Prostate gland (tissue), 2 donors: ENCODE measurements around the gene GFRA1. TPM values are rescaled to one million over a fixed set of nuclear protein-coding genes. Genes with fewer than 3 reads are reported as not detected.

Experiments used
- DNase-seq: peaks from one replicate; pipeline ENCODE4 v3.0.0-alpha.2; 2019; ENCODE audit warnings: low spot score
- H3K27ac ChIP-seq, 2 donors: fragments of 200-600 bp; sonication (generic); 2 replicates each; pipeline ENCODE4 v1.5.1; 2017 to 2019
- H3K27me3 ChIP-seq: fragments of 200-600 bp; sonication (generic); replicated peaks from 2 replicates; pipeline ENCODE4 v1.5.1; 2019; ENCODE audit not compliant: insufficient read depth
- H3K36me3 ChIP-seq, 2 donors: fragments of 200-600 bp; sonication (generic); 1 replicate in 1 of 2; 2 replicates in 1 of 2; pipeline versions ENCODE4 v1.5.1 to v1.8.1; 2017 to 2019
- H3K4me1 ChIP-seq: fragments of 200-600 bp; sonication (generic); replicated peaks from 2 replicates; pipeline ENCODE4 v1.5.1; 2019
- H3K4me3 ChIP-seq, 2 donors: fragments of 200-600 bp; sonication (generic); 2 replicates each; pipeline ENCODE4 v1.5.1; 2017 to 2019
- H3K9me3 ChIP-seq: fragments of 200-600 bp; sonication (generic); 2 replicates; pipeline ENCODE4 v1.5.1; 2017
- CTCF ChIP-seq, 4 experiments: fragments of 200-600 bp in 2 of 4; fragments of 450-650 bp in 2 of 4; sonication (generic) in 2 of 4; IDR thresholded peaks; 1 replicate in 3 of 4; 2 replicates in 1 of 4; pipeline ENCODE4 v1.5.1; 2016 to 2019; ENCODE audit warnings: antibody characterized with exemption in 4 of 4, mild to moderate bottlenecking in 2 of 4, moderate library complexity in 2 of 4
- POLR2A ChIP-seq: fragments of 450-650 bp; IDR thresholded peaks from one replicate; pipeline ENCODE4 v1.6.1; 2016; ENCODE audit warnings: antibody characterized with exemption, mild to moderate bottlenecking
- POLR2AphosphoS5 ChIP-seq: sonication (generic); formaldehyde crosslinking; IDR thresholded peaks from one replicate; pipeline ENCODE4 v1.6.1; 2017; ENCODE audit warnings: antibody characterized with exemption
- WGBS: methylation state at CpG from one replicate; pipeline ENCODE4 v1.1.5; 2018; 5-methylcytosine and 5-hydroxymethylcytosine counted together
- intact Hi-C: fragments of 100-400 bp; cut with DNase I; formaldehyde crosslinking; loops from one replicate; pipeline ENCODE4 v1.14.2; 2022
- total RNA-seq, 2 donors: library from RNA; depleted of rRNA; stranded (reverse); fragments of >200 nt; gene quantifications; one replicate each; pipeline ENCODE4 v1.1.0, GENCODE V29; 2016

GFRA1 gene
- total RNA-seq, 2 donors from 2014 or later, result 5.1 to 14.5 TPM

GRCh38 chr10:116197946-116198675 lies 74.9 kb downstream of the GFRA1 start:
- Histone ChIP-seq H3K36me3 (no peaks in the 10 kb centered on the region), H3K4me3 (no peak overlapping the region), H3K4me1 (no peaks in the 10 kb centered on the region), H3K9me3 (no peaks in the 10 kb centered on the region), H3K27ac (no peak overlapping the region), H3K27me3 (no peaks in the 10 kb centered on the region)
- whole genome bisulfite sequencing, result 50% methylated on average over 12 of the region's 12 CpGs
- no peak for DNase-seq
- intact Hi-C loops, result no loop called here
- TF ChIP-seq POLR2AphosphoS5 (no peak), CTCF (IDR thresholded peaks at IDR 0.05) (no peak), POLR2A (no peak)

- intact Hi-C loops, result no loop called here
- Histone ChIP-seq H3K27me3 (no peaks in the 10 kb centered on the region), H3K36me3 (no peaks in the 10 kb centered on the region), H3K4me1 (no peaks in the 10 kb centered on the region), H3K9me3 (no peaks in the 10 kb centered on the region), H3K4me3 (no peak overlapping the region), H3K27ac (no peak overlapping the region)
- WGBS, result 96% methylated on average over 4 of the region's 4 CpGs
- DNase-seq, result no peak
- TF ChIP-seq POLR2A (no peak), CTCF (IDR thresholded peaks at IDR 0.05) (no peak), POLR2AphosphoS5 (no peak)
These were observed 77.4 kb downstream of the GFRA1 start for GRCh38 chr10:116195583-116195982.

- H3K27ac ChIP-seq, result no peak overlapping the region
- no peaks in the 10 kb centered on the region for H3K36me3 ChIP-seq
- no peaks in the 10 kb centered on the region for H3K9me3 ChIP-seq
- H3K4me3 ChIP-seq, result no peak overlapping the region
- intact Hi-C loops, result no loop called here
- TF ChIP-seq POLR2A (no peak), CTCF (IDR thresholded peaks at IDR 0.05) (no peak), POLR2AphosphoS5 (no peak)
- H3K27me3 ChIP-seq, result no peaks in the 10 kb centered on the region
- no peaks in the 10 kb centered on the region for H3K4me1 ChIP-seq
- DNase-seq, result no peak
- WGBS, result 91% methylated on average over 2 of the region's 2 CpGs
These were observed 78.0 kb downstream of the GFRA1 start for GRCh38 chr10:116195039-116195438.

GRCh38 chr10:116194061-116194460 lies 78.9 kb downstream of the GFRA1 start:
- 95% methylated on average over 1 of the region's 1 CpG for WGBS
- no peak for DNase-seq
- no peak for TF ChIP-seq CTCF (IDR thresholded peaks at IDR 0.05)
- TF ChIP-seq POLR2A, result no peak
- intact Hi-C loops, result no loop called here
- H3K27me3 ChIP-seq, result no peaks in the 10 kb centered on the region
- H3K27ac ChIP-seq, result no peak overlapping the region
- H3K4me3 ChIP-seq, result no peak overlapping the region
- no peaks in the 10 kb centered on the region for H3K9me3 ChIP-seq
- no peaks in the 10 kb centered on the region for H3K36me3 ChIP-seq
- no peaks in the 10 kb centered on the region for H3K4me1 ChIP-seq

- Histone ChIP-seq H3K9me3 (no peaks in the 10 kb centered on the region), H3K27ac (no peak overlapping the region), H3K4me1 (no peaks in the 10 kb centered on the region), H3K4me3 (no peak overlapping the region), H3K27me3 (no peaks in the 10 kb centered on the region), H3K36me3 (no peaks in the 10 kb centered on the region)
- WGBS, result 85% methylated on average over 2 of the region's 2 CpGs
- intact Hi-C loops, result no loop called here
- DNase-seq, result no peak
- TF ChIP-seq POLR2AphosphoS5 (no peak), POLR2A (no peak), CTCF (IDR thresholded peaks at IDR 0.05) (no peak)
These were observed 82.1 kb downstream of the GFRA1 start for GRCh38 chr10:116190883-116191282.
